ENCODE data around the gene ESYT1.
A peak's percentile ranks its signal among the peaks of the same experiment; 100 is the strongest.

DNA sequence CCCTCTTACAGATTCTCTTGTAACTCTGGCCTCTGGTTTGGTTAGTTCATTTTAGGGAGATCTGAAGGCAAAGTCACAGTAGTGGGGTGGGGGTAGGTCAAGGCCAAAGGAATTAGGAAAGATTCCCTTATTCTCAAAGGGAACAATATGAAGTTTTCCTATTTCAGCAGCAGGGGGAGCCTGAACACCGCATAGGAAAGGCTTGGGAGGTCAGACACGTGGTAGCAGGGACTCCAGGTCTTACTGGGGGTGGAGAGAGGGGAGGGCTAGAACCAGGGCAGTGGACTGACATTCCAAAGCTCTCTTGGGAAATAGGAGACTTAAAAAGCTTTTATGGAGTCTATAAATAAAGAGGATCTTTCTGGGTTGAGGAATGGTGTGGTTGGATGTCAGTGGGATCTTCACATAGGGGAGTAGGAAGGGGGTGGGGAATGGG is 8.7 kb upstream of the ESYT1 start:
- TF ChIP-seq, protein P1, sequence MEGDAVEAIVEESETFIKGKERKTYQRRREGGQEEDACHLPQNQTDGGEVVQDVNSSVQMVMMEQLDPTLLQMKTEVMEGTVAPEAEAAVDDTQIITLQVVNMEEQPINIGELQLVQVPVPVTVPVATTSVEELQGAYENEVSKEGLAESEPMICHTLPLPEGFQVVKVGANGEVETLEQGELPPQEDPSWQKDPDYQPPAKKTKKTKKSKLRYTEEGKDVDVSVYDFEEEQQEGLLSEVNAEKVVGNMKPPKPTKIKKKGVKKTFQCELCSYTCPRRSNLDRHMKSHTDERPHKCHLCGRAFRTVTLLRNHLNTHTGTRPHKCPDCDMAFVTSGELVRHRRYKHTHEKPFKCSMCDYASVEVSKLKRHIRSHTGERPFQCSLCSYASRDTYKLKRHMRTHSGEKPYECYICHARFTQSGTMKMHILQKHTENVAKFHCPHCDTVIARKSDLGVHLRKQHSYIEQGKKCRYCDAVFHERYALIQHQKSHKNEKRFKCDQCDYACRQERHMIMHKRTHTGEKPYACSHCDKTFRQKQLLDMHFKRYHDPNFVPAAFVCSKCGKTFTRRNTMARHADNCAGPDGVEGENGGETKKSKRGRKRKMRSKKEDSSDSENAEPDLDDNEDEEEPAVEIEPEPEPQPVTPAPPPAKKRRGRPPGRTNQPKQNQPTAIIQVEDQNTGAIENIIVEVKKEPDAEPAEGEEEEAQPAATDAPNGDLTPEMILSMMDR (IDR thresholded peaks at IDR 0.05): peak in 5 of 7 experiments; percentile 44 to 93 (median 76)
- TF ChIP-seq POLR2A (IDR thresholded peaks at IDR 0.05): no peak
- TF ChIP-seq POLR2AphosphoS5 (IDR thresholded peaks at IDR 0.05): peak in 2 of 3 donors; percentile 69 to 82
- TF ChIP-seq EP300 (IDR thresholded peaks at IDR 0.05): no peak
